NB4 (cell line): ENCODE measurements around the gene TRIM71.

Source experiments
- MYC ChIP-seq: IDR thresholded peaks from 2 replicates; pipeline ENCODE4 v1.6.1; 2011; ENCODE audit warnings: low read depth, low read length
- POLR2A ChIP-seq: IDR thresholded peaks from 2 replicates; pipeline ENCODE4 v1.6.1; 2011; ENCODE audit warnings: mild to moderate bottlenecking; ENCODE audit not compliant: insufficient read length; ENCODE audit errors: extremely low read depth
- TF ChIP-seq, protein P1 (sequence below): IDR thresholded peaks from one replicate; pipeline ENCODE4 v1.5.1; 2012; ENCODE audit warnings: low read depth, low read length
- TF ChIP-seq, protein P2 (sequence below): IDR thresholded peaks from 2 replicates; pipeline ENCODE4 v1.6.1; 2011; ENCODE audit warnings: low read depth, low read length

DNA sequence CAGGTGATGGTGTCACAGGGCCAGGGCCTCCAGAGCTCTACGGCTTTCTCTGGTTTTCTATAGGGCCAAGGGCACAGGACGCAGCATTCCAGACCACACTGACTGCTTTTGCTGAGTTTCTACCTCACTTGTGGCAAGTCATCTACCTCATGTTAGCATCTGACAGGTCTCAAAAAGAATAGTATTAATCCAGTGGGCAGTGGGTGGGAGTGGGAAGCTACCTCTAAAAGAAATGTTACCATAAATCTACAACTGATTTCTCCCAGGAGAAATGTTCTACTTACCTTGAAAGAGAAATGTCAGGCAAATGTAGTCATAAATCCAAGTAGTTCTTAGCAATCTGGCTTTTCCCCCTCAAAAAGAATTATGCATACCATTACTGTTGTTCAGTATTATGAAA is 77.9 kb downstream of the TRIM71 start:
- TF ChIP-seq, protein P1, sequence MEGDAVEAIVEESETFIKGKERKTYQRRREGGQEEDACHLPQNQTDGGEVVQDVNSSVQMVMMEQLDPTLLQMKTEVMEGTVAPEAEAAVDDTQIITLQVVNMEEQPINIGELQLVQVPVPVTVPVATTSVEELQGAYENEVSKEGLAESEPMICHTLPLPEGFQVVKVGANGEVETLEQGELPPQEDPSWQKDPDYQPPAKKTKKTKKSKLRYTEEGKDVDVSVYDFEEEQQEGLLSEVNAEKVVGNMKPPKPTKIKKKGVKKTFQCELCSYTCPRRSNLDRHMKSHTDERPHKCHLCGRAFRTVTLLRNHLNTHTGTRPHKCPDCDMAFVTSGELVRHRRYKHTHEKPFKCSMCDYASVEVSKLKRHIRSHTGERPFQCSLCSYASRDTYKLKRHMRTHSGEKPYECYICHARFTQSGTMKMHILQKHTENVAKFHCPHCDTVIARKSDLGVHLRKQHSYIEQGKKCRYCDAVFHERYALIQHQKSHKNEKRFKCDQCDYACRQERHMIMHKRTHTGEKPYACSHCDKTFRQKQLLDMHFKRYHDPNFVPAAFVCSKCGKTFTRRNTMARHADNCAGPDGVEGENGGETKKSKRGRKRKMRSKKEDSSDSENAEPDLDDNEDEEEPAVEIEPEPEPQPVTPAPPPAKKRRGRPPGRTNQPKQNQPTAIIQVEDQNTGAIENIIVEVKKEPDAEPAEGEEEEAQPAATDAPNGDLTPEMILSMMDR = no peak
- TF ChIP-seq POLR2A (no peak), MYC (no peak)
- TF ChIP-seq, protein P2, sequence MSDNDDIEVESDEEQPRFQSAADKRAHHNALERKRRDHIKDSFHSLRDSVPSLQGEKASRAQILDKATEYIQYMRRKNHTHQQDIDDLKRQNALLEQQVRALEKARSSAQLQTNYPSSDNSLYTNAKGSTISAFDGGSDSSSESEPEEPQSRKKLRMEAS = no peak
